Kidney (tissue), 14 donors: ENCODE data around the gene RPL22. TPM values are rescaled to one million over a fixed set of nuclear protein-coding genes. Genes with fewer than 3 reads are reported as not detected.

Experiments used
- DNase-seq, 5 donors: peaks; one replicate each; pipeline ENCODE4 v3.0.0-alpha.2; 2013 to 2020
- FAIRE-seq: peaks from 2 replicates; lab custom pipeline; 2012; peaks lifted over from hg19 to GRCh38; lab: Jason Lieb, UNC
- H3K27ac ChIP-seq, 2 donors: one replicate each; pipeline ENCODE4 v1.7.0; 2013; ENCODE audit warnings: low read depth in 2 of 2, low read length in 2 of 2, inconsistent platforms in 1 of 2
- H3K27me3 ChIP-seq: one replicate; pipeline ENCODE4 v1.7.1; 2013; ENCODE audit warnings: low read length, inconsistent platforms; ENCODE audit not compliant: control insufficient read depth, insufficient read depth
- H3K36me3 ChIP-seq, 3 donors: one replicate each; pipeline versions ENCODE4 v1.7.0 to v1.7.1; 2013; ENCODE audit warnings: low read length in 3 of 3, control low read depth in 1 of 3, inconsistent platforms in 1 of 3; ENCODE audit not compliant: insufficient read depth in 3 of 3, control insufficient read depth in 2 of 3
- H3K4me1 ChIP-seq, 3 donors: one replicate each; pipeline versions ENCODE4 v1.7.0 to v1.7.1; 2013; ENCODE audit warnings: low read length in 3 of 3, inconsistent platforms in 1 of 3, low read depth in 1 of 3; ENCODE audit not compliant: control insufficient read depth in 2 of 3, insufficient read depth in 2 of 3
- H3K4me3 ChIP-seq, 3 donors: one replicate each; pipeline versions ENCODE4 v1.7.0 to v1.8.1; 2013; ENCODE audit warnings: low read length in 3 of 3, control low read depth in 1 of 3, inconsistent platforms in 1 of 3
- H3K9ac ChIP-seq, 3 donors: one replicate each; pipeline versions ENCODE4 v1.7.0 to v1.7.1; 2013; ENCODE audit warnings: low read length in 3 of 3, control low read depth in 1 of 3, inconsistent platforms in 1 of 3
- H3K9me3 ChIP-seq, 3 donors: one replicate each; pipeline versions ENCODE4 v1.7.0 to v1.7.1; 2013; ENCODE audit warnings: low read length in 3 of 3, control low read depth in 1 of 3, inconsistent platforms in 1 of 3; ENCODE audit not compliant: control insufficient read depth in 2 of 3, insufficient read depth in 1 of 3
- CTCF ChIP-seq: IDR thresholded peaks from 3 replicates; pipeline ENCODE4 v1.5.1; 2012; ENCODE audit warnings: mild to moderate bottlenecking, moderate library complexity, borderline replicate concordance; ENCODE audit not compliant: insufficient read depth; ENCODE audit errors: extremely low read depth
- intact Hi-C: fragments of 100-400 bp; cut with DNase I; formaldehyde crosslinking; loops from one replicate; pipeline ENCODE4 v1.11.1; 2022
- polyA plus RNA-seq: library from polyadenylated mRNA; stranded (reverse); fragments of 350-450 nt; fragmentation: Illumina TruSeq; extraction: RNeasy Lipid Tissue Mini Kit (QIAGEN cat#74804); gene quantifications from one replicate; pipeline ENCODE4 v1.2.3, GENCODE V29; 2014; ENCODE audit warnings: low read depth, low replicate concordance; ENCODE audit not compliant: insufficient read depth
- total RNA-seq: library from RNA; stranded (reverse); fragmentation: NEBNext Ultra II Directional; extraction: Animal tissue kit (Norgen Biotek cat#: 25700); gene quantifications from one replicate; pipeline ENCODE4 v1.2.1, GENCODE V29; 2021
- donor health status: control.
- donor health status: control.
- donor health status: control.
- donor health status: control.
- donor health status: control.
- donor health status: DM: yes; HTN: yes; CAD: no.
- donor health status: Normal renal cell carcinoma (clear cell type).

Gene RPL22
- total and polyA plus RNA-seq, 2 donors from 2014 or later, result 377 to 605 TPM

GRCh38 chr1:6197746-6198427 lies 1.5 kb downstream of the RPL22 start:
- peak in 1 of 5 donors; percentile 1 for DNase-seq
- Histone ChIP-seq H3K27me3 (no peaks in the 10 kb centered on the region), H3K36me3 (peaks cover 2 to 21% (median 3%) of the 10 kb centered on the region in 3 donors), H3K9ac (peak overlapping the region; percentile 12 to 92 (median 74)), H3K4me1 (peaks cover 0 to 14% (median 10%) of the 10 kb centered on the region in 3 donors), H3K9me3 (no peaks in the 10 kb centered on the region), H3K27ac (no peak overlapping the region), H3K4me3 (peak overlapping the region; percentile 90 to 95 (median 91))
- TF ChIP-seq CTCF, result no peak
- intact Hi-C loops, result no loop called here
- no peak for FAIRE-seq

GRCh38 chr1:6191968-6192367 lies 7.4 kb downstream of the RPL22 start:
- no peaks in the 10 kb centered on the region for H3K4me1 ChIP-seq
- no peaks in the 10 kb centered on the region for H3K27me3 ChIP-seq
- H3K9ac ChIP-seq, result no peak overlapping the region
- H3K27ac ChIP-seq, result no peak overlapping the region
- DNase-seq (peak in 1 of 5 donors; percentile 24), FAIRE-seq (no peak)
- H3K9me3 ChIP-seq, result no peaks in the 10 kb centered on the region
- intact Hi-C loops, result no loop called here
- H3K4me3 ChIP-seq, result no peak overlapping the region
- TF ChIP-seq CTCF, result no peak
- peaks cover 2 to 45% (median 9%) of the 10 kb centered on the region in 3 donors for H3K36me3 ChIP-seq

- TF ChIP-seq CTCF, result no peak
- Histone ChIP-seq H3K9ac (no peak overlapping the region), H3K27me3 (no peaks in the 10 kb centered on the region), H3K4me1 (no peaks in the 10 kb centered on the region), H3K27ac (no peak overlapping the region), H3K4me3 (no peak overlapping the region), H3K9me3 (no peaks in the 10 kb centered on the region), H3K36me3 (peaks cover 0 to 33% (median 9%) of the 10 kb centered on the region in 3 donors)
- no peak for DNase-seq
- intact Hi-C loops, result no loop called here
- no peak for FAIRE-seq
These were observed 10.9 kb downstream of the RPL22 start for GRCh38 chr1:6188466-6188865.
